ENCODE data around the gene CHERP. TPM values are rescaled to one million over a fixed set of nuclear protein-coding genes. Genes with fewer than 3 reads are reported as not detected.

The CHERP gene
- total and polyA plus RNA-seq, 8 donors, result 11.0 to 26.8 (median 17.2) TPM

GRCh38 chr19:16573296-16573695, 31.1 kb upstream of the CHERP start:
- intact Hi-C loops (cut with DNase I), result loop anchor here in 2 of 3 donors (10.0 kb wide), 1 partner anchor 52 kb away; the partner anchor contains the start of gene MED26 (in 2 of the 2)
- peaks cover 0 to 16% (median 5%) of the 10 kb centered on the region in 3 donors for H3K36me3 ChIP-seq

DNA sequence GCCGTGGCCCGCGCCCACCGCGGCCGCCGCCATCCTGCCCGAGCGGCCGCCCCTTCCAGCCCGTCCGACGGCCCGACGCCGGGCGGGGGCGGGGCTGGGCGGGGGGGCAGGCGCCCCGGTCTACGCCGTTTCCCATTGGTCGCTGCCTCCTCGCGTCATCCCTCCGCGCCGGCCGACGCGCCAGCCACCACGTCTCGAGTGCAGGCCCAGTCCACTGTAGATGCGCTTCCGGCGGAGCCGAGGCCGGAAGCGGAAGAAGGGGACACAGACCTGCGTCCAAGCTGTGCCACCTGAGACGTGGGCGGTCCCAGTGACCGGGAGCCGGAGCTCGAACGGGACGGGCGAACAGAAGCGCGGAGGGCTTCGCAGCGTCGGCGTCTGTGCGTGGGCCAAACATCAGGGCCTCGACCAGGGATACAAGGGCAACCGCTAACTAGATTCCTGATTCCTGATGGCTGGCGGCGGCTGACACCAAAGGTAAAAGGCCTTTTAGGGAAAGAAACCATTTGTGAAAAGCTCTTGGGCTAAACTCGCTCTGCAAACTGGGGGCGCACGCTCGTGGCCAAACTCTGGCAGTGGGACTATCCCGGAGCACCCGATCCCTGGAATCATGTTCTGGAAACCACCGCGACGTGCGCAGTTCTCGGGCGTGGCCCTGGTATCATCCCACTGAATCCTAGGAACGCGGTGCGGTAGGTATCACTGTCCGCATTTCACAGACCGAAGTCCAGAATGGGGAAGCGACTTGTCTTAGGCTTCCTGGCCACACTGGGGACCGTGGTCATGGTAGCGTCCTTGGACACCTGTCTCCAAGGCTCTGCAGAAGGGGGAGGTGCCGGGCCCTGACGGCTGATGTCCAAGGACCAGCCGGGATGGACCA, 30.3 kb upstream of the CHERP start, which contains the start of gene SLC35E1:
TSS of gene SLC35E1 (minus strand) at position 84 of the 880 bp plus-strand sequence. CDS start at position 33, 51 bp downstream.
- WGBS, 2 donors, result 0 to 1% methylated on average over 51 to 83 of the region's 83 CpGs
- no peaks in the 10 kb centered on the region for H3K9me3 ChIP-seq
- H3K36me3 ChIP-seq, result peaks cover 0 to 18% (median 5%) of the 10 kb centered on the region in 3 donors
- FAIRE-seq (no peak), ATAC-seq (peak; percentile 93 to 97 (median 94)), DNase-seq (peak; percentile 96 to 99 (median 97))
- H3K27me3 ChIP-seq, result no peaks in the 10 kb centered on the region
- H3K27ac ChIP-seq, result peak within 1 kb of the TSS; percentile 76 to 87 (median 78)
- H3K4me1 ChIP-seq, result peaks cover 11 to 38% (median 23%) of the 10 kb centered on the region in 3 donors
- TF ChIP-seq CTCF (IDR thresholded peaks at IDR 0.05), result no peak
- peak within 1 kb of the TSS; percentile 87 to 97 (median 92) for H3K4me3 ChIP-seq
- intact Hi-C loops (cut with DNase I), result loop anchor here in 2 of 3 donors (10.0 kb wide), 1 partner anchor 52 kb away; the partner anchor contains the start of gene MED26 (in 2 of the 2)

More at GRCh38 chr19:16573296-16573695, 31.1 kb upstream of the CHERP start:
- Histone ChIP-seq H3K9me3 (no peaks in the 10 kb centered on the region), H3K4me3 (peak overlapping the region; percentile 60 to 97 (median 92)), H3K27ac (peak overlapping the region in 3 of 4 donors; percentile 64 to 77 (median 73)), H3K27me3 (no peaks in the 10 kb centered on the region), H3K4me1 (peaks cover 11 to 38% (median 23%) of the 10 kb centered on the region in 3 donors)
- ATAC-seq, result no peak
- peak in 1 of 6 donors; percentile 24 for DNase-seq
- 56 to 59% methylated on average over 13 of the region's 13 CpGs for WGBS, 2 donors
- no peak for TF ChIP-seq CTCF (IDR thresholded peaks at IDR 0.05)
- FAIRE-seq, result no peak

DNA sequence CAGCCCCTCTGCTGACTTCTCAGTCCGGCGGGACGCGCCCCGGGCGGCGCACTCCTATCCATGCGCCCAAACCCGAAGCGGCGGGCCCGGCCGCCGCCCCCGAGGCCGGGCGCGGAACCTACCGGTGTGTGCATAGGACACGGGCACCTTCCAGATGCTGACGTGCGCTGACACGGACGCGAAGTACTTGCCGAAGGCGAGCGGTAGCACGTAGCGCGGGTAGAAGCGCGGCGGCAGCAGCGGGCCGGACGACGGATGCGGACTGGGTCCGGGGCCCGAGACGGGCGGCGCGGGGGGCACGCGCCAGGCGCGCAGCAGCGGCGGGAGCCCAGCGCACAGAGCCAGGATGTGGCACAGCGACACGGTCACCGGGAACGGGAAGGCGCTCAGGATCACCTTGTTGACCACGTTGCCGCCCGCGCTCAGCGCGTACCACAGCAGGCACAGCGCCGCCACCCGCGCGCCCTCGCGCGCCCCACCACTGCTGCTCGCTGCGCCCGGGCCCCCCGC, 29.6 kb upstream of the CHERP start:
- Histone ChIP-seq H3K27me3 (no peaks in the 10 kb centered on the region), H3K9me3 (no peaks in the 10 kb centered on the region), H3K4me1 (peaks cover 11 to 38% (median 23%) of the 10 kb centered on the region in 3 donors), H3K36me3 (peaks cover 0 to 22% (median 9%) of the 10 kb centered on the region in 3 donors), H3K27ac (peak overlapping the region; percentile 76 to 87 (median 78)), H3K4me3 (peak overlapping the region; percentile 83 to 97 (median 92))
- peak in 1 of 4 donors; percentile 1 for ATAC-seq
- FAIRE-seq, result no peak
- intact Hi-C loops (cut with DNase I), result loop anchor here in 2 of 3 donors (10.0 kb wide), 1 partner anchor 53 kb away; the partner anchor contains the start of gene MED26 (in 2 of the 2)
- DNase-seq, result peak in 3 of 6 donors; percentile 33 to 65 (median 50)
- 0 to 1% methylated on average over 56 to 75 of the region's 75 CpGs for WGBS, 2 donors
- TF ChIP-seq CTCF (IDR thresholded peaks at IDR 0.05), result no peak

DNA sequence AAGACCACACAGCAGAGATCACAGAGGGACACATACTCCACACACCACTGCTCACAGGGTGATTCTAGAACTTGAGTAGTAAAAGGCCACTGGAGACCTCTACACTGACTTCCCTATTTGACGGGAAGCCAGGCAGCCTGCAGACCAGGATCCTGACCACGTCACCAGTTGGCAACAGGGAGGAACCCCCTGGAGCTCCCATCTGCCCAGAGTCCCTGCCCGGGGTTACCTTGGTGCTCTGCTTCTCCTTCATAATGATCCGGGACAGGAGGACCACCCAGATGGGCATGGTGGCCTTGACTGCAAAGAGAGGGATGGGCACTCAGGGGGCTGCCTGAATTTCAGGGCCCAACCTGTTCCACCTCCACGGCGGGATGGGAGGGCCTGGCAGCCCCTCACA, 29.0 kb upstream of the CHERP start:
- 5 to 17% methylated on average over 4 to 6 of the region's 6 CpGs for WGBS, 2 donors
- no peak for ATAC-seq

More for the DNA sequence above, 29.0 kb upstream of the CHERP start:
- DNase-seq (peak in 1 of 6 donors; percentile 56), FAIRE-seq (no peak)
- H3K4me1 ChIP-seq, result peaks cover 11 to 38% (median 23%) of the 10 kb centered on the region in 3 donors
- no peaks in the 10 kb centered on the region for H3K9me3 ChIP-seq
- H3K4me3 ChIP-seq, result peak overlapping the region; percentile 83 to 97 (median 92)
- intact Hi-C loops (cut with DNase I), result loop anchor here in 2 of 3 donors (10.0 kb wide), 1 partner anchor 54 kb away; the partner anchor contains the start of gene MED26 (in 2 of the 2)
- TF ChIP-seq CTCF (IDR thresholded peaks at IDR 0.05), result no peak
- no peaks in the 10 kb centered on the region for H3K27me3 ChIP-seq
- peaks cover 0 to 22% (median 10%) of the 10 kb centered on the region in 3 donors for H3K36me3 ChIP-seq
- H3K27ac ChIP-seq, result peak overlapping the region; percentile 76 to 87 (median 78)
